ENCODE results near the gene TPSD1.
"Not testable (repeated sequence)": the region's sequence is repeated elsewhere in the genome, so short reads cannot be mapped to it uniquely, and the experiment has no call there.

TPSD1 gene

GRCh38 chr16:1241081-1241480, 14.8 kb upstream of the TPSD1 start:
- DNase-seq (ENCODE audit: low read depth in 2 of 2) = not testable (repeated sequence)

GRCh38 chr16:1243363-1243762, 12.5 kb upstream of the TPSD1 start:
- DNase-seq (ENCODE audit: low read depth in 2 of 2) = not testable (repeated sequence)

GRCh38 chr16:1243907-1244850, 11.7 kb upstream of the TPSD1 start:
- DNase-seq (ENCODE audit: low read depth in 2 of 2) = not testable (repeated sequence)

- no peak for DNase-seq (ENCODE audit: low read depth in 2 of 2)
Observed at GRCh38 chr16:1244881-1245280, 11.0 kb upstream of the TPSD1 start.

GRCh38 chr16:1245452-1246020, 10.3 kb upstream of the TPSD1 start:
- no peak for DNase-seq (ENCODE audit: low read depth in 2 of 2)

GRCh38 chr16:1247903-1248537, 7.8 kb upstream of the TPSD1 start:
- DNase-seq (ENCODE audit: low read depth in 2 of 2) = not testable (repeated sequence)

GRCh38 chr16:1249031-1249755, 6.7 kb upstream of the TPSD1 start:
- not testable (repeated sequence) for DNase-seq (ENCODE audit: low read depth in 2 of 2)

GRCh38 chr16:1253701-1254364, 2.0 kb upstream of the TPSD1 start:
- DNase-seq (ENCODE audit: low read depth in 2 of 2) = not testable (repeated sequence)

GRCh38 chr16:1254821-1255220, 1.0 kb upstream of the TPSD1 start:
- DNase-seq (ENCODE audit: low read depth in 2 of 2) = not testable (repeated sequence)

- not testable (repeated sequence) for DNase-seq (ENCODE audit: low read depth in 2 of 2)
Observed at GRCh38 chr16:1256296-1256873, 516 bp downstream of the TPSD1 start.

GRCh38 chr16:1256874-1257322, 1.0 kb downstream of the TPSD1 start:
- no peak for DNase-seq (ENCODE audit: low read depth in 2 of 2)

GRCh38 chr16:1257561-1258224, 1.8 kb downstream of the TPSD1 start:
- DNase-seq (ENCODE audit: low read depth in 2 of 2) = no peak

GRCh38 chr16:1258225-1258600, 2.3 kb downstream of the TPSD1 start:
- DNase-seq (ENCODE audit: low read depth in 2 of 2) = no peak

GRCh38 chr16:1258906-1259759, 3.3 kb downstream of the TPSD1 start:
- DNase-seq (ENCODE audit: low read depth in 2 of 2) = no peak

- DNase-seq (ENCODE audit: low read depth in 2 of 2) = no peak
Observed at GRCh38 chr16:1259760-1260068, 3.8 kb downstream of the TPSD1 start.

- no peak for DNase-seq (ENCODE audit: low read depth in 2 of 2)
Observed at GRCh38 chr16:1260101-1260680, 4.3 kb downstream of the TPSD1 start.

GRCh38 chr16:1261131-1261892, 5.4 kb downstream of the TPSD1 start:
- no peak for DNase-seq (ENCODE audit: low read depth in 2 of 2)

- no peak for DNase-seq (ENCODE audit: low read depth in 2 of 2)
Observed at GRCh38 chr16:1262210-1262845, 6.5 kb downstream of the TPSD1 start.
